C4-2B (cell line): ENCODE data around the gene PTK6.

ENCODE experiments used
- H3K27ac ChIP-seq: fragments of 450-650 bp; 2 replicates; pipeline ENCODE4 v1.5.1; 2017
- ZFX ChIP-seq: fragments of 450-650 bp; IDR thresholded peaks from 2 replicates; pipeline ENCODE4 v1.6.1; 2017
- TF ChIP-seq, protein P1 (sequence below): fragments of 450-650 bp; conservative IDR thresholded peaks from 2 replicates; pipeline ENCODE4 v1.5.1; 2017; ENCODE audit warnings: mild to moderate bottlenecking

PTK6 gene

DNA sequence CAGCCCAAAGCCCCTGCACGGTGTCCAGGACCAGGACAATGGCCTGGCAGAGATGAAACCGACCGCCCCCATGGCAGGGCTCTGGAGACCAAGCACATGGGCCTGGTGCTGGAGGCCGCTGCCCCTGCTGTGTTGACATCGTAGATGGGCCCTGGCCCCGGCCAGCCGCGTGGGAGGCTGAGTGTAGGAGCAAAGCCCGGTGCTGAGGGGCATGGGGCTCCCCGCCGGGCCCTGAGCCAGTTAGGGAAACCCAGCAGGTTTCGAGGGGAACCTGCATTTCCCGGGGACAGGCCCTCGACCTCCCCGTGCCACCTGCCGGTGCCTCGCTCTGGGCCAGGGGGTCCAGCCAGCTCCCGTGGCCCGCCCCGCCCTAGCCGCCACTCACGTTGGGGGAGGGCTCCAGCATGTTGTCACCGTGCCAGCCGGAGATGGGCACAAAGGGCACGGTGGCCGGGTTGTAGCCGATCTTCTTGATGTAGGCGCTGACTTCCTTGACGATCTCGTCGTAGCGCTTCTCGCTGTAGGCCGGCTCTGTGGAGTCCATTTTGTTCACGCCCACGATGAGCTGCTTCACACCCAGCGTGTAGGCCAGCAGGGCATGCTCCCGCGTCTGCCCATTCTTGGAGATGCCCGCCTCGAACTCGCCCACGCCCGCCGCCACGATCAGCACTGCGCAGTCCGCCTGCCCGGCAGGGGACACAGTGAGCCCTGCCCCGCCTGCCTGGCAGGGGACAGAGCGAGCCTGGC lies 42.6 kb downstream of the PTK6 start:
- TF ChIP-seq, protein P1, sequence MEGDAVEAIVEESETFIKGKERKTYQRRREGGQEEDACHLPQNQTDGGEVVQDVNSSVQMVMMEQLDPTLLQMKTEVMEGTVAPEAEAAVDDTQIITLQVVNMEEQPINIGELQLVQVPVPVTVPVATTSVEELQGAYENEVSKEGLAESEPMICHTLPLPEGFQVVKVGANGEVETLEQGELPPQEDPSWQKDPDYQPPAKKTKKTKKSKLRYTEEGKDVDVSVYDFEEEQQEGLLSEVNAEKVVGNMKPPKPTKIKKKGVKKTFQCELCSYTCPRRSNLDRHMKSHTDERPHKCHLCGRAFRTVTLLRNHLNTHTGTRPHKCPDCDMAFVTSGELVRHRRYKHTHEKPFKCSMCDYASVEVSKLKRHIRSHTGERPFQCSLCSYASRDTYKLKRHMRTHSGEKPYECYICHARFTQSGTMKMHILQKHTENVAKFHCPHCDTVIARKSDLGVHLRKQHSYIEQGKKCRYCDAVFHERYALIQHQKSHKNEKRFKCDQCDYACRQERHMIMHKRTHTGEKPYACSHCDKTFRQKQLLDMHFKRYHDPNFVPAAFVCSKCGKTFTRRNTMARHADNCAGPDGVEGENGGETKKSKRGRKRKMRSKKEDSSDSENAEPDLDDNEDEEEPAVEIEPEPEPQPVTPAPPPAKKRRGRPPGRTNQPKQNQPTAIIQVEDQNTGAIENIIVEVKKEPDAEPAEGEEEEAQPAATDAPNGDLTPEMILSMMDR = no peak
- no peak for TF ChIP-seq ZFX
- H3K27ac ChIP-seq = no peak overlapping the region

DNA sequence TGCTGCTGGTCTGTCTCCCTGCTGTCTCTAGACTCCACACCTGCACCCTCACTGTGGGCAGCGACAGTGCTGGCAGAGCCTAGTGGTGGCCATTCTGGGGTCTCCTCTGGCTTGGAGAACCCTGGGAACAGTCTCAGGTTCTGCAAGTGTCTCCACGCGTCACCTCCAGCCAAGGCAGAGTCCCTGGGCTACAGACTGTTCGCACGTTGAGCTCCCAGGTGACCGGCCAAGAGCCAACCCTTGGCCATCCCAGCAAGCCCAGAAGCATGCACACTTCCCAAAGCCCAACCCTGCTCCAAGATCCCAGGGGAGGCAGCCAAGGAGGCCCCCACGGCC lies 43.1 kb downstream of the PTK6 start:
- H3K27ac ChIP-seq = no peak overlapping the region
- TF ChIP-seq, protein P1 = no peak
- TF ChIP-seq ZFX = no peak

GRCh38 chr20:63493563-63494020 lies 43.6 kb downstream of the PTK6 start:
- H3K27ac ChIP-seq = no peak overlapping the region
- TF ChIP-seq, protein P1 = no peak
- TF ChIP-seq ZFX = no peak

GRCh38 chr20:63492982-63493381 lies 44.2 kb downstream of the PTK6 start:
- no peak for TF ChIP-seq ZFX
- TF ChIP-seq, protein P1 = no peak
- no peak overlapping the region for H3K27ac ChIP-seq

DNA sequence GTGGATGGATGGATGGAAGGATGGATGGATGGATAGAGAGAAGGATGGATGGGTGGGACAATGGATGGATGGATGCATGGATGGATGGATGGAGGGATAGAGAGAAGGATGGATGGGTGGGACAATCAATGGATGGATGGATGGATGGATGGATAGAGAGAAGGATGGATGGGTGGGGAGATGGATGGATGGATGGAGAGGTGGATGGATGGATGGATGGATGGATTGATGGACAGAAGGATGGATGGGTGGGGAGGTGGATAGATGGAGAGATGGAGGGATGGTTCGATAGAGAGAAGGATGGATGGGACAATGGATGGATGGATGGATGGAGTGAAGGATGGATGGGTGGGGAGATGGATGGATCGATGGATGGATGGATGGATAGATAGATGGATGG lies 44.7 kb downstream of the PTK6 start:
- no peak for TF ChIP-seq ZFX
- TF ChIP-seq, protein P1 = no peak
- no peak overlapping the region for H3K27ac ChIP-seq

DNA sequence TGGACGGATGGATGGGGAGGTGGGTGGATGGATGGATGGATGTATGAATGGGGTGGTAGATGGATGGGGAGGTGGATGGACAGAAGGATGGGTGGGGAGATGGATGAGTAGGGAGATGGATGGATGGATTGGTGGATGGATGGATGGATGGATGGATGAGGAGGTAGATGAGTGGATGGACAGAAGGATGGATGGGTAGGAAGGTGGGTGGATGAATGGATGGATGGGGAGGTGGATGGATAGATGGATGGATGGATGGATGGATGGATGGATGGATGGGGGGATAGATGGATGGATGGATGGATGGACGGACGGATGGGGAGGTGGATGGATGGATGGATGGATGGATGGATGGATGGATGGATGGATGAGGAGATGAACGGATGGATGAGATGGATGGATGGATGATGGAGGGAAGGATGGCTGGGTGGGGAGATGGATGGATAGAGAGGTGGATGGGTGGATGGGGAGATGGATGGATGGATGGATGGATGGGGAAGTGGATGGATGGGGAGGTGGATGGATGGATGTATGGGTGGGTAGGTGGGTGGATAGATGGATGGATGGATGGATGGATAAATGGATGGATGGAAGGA lies 45.4 kb downstream of the PTK6 start:
- H3K27ac ChIP-seq = no peak overlapping the region
- TF ChIP-seq, protein P1 = no peak
- TF ChIP-seq ZFX = no peak

GRCh38 chr20:63491078-63491477 lies 46.1 kb downstream of the PTK6 start:
- TF ChIP-seq ZFX = no peak
- TF ChIP-seq, protein P1 = no peak
- H3K27ac ChIP-seq = no peak overlapping the region
